Neuronal stem cell (in vitro differentiated cells): Measurements from ENCODE around the gene FBXO2.

Experiments used
- DNase-seq: peaks from one replicate; pipeline ENCODE4 v3.0.0-alpha.2; 2013; ENCODE audit warnings: low spot score
- H2AFZ ChIP-seq: one replicate; pipeline ENCODE4 v1.6.1; 2013; ENCODE audit warnings: mild to moderate bottlenecking, low read length, inconsistent platforms
- H2AK5ac ChIP-seq: 2 replicates; pipeline ENCODE4 v1.6.1; 2013; ENCODE audit warnings: low read depth, mild to moderate bottlenecking, inconsistent platforms, low read length, moderate library complexity, mixed read lengths
- H2BK120ac ChIP-seq: 2 replicates; pipeline ENCODE4 v1.6.1; 2013; ENCODE audit warnings: low read depth, mild to moderate bottlenecking, inconsistent platforms, low read length, moderate library complexity, mixed read lengths
- H2BK12ac ChIP-seq: one replicate; pipeline ENCODE4 v1.6.1; 2013; ENCODE audit warnings: low read length, inconsistent platforms
- H2BK15ac ChIP-seq: 2 replicates; pipeline ENCODE4 v1.6.1; 2013; ENCODE audit warnings: mild to moderate bottlenecking, low read length, inconsistent platforms, mixed read lengths
- H2BK5ac ChIP-seq: one replicate; pipeline ENCODE4 v1.6.1; 2013; ENCODE audit warnings: inconsistent platforms, mild to moderate bottlenecking, low read length, moderate library complexity
- H3K14ac ChIP-seq: one replicate; pipeline ENCODE4 v1.6.1; 2013; ENCODE audit warnings: low read length, inconsistent platforms
- H3K18ac ChIP-seq: 2 replicates; pipeline ENCODE4 v1.6.1; 2013; ENCODE audit warnings: low read length, inconsistent platforms
- H3K23ac ChIP-seq: 2 replicates; pipeline ENCODE4 v1.6.1; 2013; ENCODE audit warnings: low read depth, mild to moderate bottlenecking, mixed read lengths, low read length, inconsistent platforms; ENCODE audit not compliant: poor library complexity
- H3K27ac ChIP-seq: replicated peaks from 3 replicates; pipeline ENCODE4 v1.5.1; 2013; ENCODE audit warnings: low read length, inconsistent platforms
- H3K27me3 ChIP-seq, 3 experiments: 2 replicates each; pipeline ENCODE4 v1.6.1; 2013; ENCODE audit warnings: low read length in 3 of 3, mild to moderate bottlenecking in 2 of 3, inconsistent platforms in 1 of 3, low read depth in 1 of 3, mixed read lengths in 1 of 3, moderate library complexity in 1 of 3; ENCODE audit not compliant: control insufficient read depth in 3 of 3, insufficient read depth in 3 of 3
- H3K36me3 ChIP-seq, 2 donors: replicated peaks in 1 of 2; 2 replicates each; pipeline ENCODE4 v1.6.1; 2013; ENCODE audit warnings: low read length in 2 of 2; ENCODE audit not compliant: control insufficient read depth in 2 of 2, insufficient read depth in 2 of 2
- H3K4ac ChIP-seq: 2 replicates; pipeline ENCODE4 v1.6.1; 2013; ENCODE audit warnings: inconsistent platforms, mild to moderate bottlenecking, low read length, moderate library complexity
- H3K4me1 ChIP-seq, 2 donors: 1 replicate in 1 of 2; 2 replicates in 1 of 2; pipeline ENCODE4 v1.6.1; 2013; ENCODE audit warnings: low read length in 2 of 2, low read depth in 1 of 2; ENCODE audit not compliant: control insufficient read depth in 2 of 2, insufficient read depth in 1 of 2
- H3K4me2 ChIP-seq: one replicate; pipeline ENCODE4 v1.6.1; 2013; ENCODE audit warnings: mild to moderate bottlenecking, low read length, inconsistent platforms; ENCODE audit not compliant: insufficient read depth, poor library complexity, severe bottlenecking
- H3K4me3 ChIP-seq, 2 donors: 2 replicates each; pipeline ENCODE4 v1.5.1; 2013; ENCODE audit warnings: low read length in 2 of 2, mild to moderate bottlenecking in 2 of 2, inconsistent platforms in 1 of 2, moderate library complexity in 1 of 2
- H3K79me1 ChIP-seq: one replicate; pipeline ENCODE4 v1.6.1; 2013; ENCODE audit warnings: low read depth, mild to moderate bottlenecking, inconsistent platforms, low read length, moderate library complexity
- H3K9ac ChIP-seq: one replicate; pipeline ENCODE4 v1.6.1; 2013; ENCODE audit warnings: mild to moderate bottlenecking, low read depth, low read length, inconsistent platforms; ENCODE audit not compliant: poor library complexity
- H3K9me3 ChIP-seq, 2 donors: replicated peaks in 1 of 2; 2 replicates each; pipeline versions ENCODE3 to v1.6.1; 2013; ENCODE audit warnings: low read length in 2 of 2, mild to moderate bottlenecking in 2 of 2, inconsistent platforms in 1 of 2, low read depth in 1 of 2, mixed read lengths in 1 of 2, moderate library complexity in 1 of 2; ENCODE audit not compliant: control insufficient read depth in 2 of 2, insufficient read depth in 1 of 2
- H4K8ac ChIP-seq: one replicate; pipeline ENCODE4 v1.6.1; 2013; ENCODE audit warnings: low read depth, mild to moderate bottlenecking, inconsistent platforms, low read length, moderate library complexity
- H4K91ac ChIP-seq: one replicate; pipeline ENCODE4 v1.6.1; 2013; ENCODE audit warnings: low read length, low read depth, mild to moderate bottlenecking, inconsistent platforms; ENCODE audit not compliant: poor library complexity
- WGBS, 2 donors: extraction: QIAGEN DNeasy Blood & Tissue Kit; methylation state at CpG; one replicate each; pipeline ENCODE4 v1.1.7; 2013; ENCODE audit warnings: missing lambda C conversion rate in 2 of 2, mixed read lengths in 1 of 2; ENCODE audit not compliant: insufficient read length in 2 of 2, insufficient replicate concordance in 1 of 2; ENCODE audit errors: extremely low coverage in 2 of 2; 5-methylcytosine and 5-hydroxymethylcytosine counted together

FBXO2 gene

GRCh38 chr1:11676386-11677103 lies 22.3 kb upstream of the FBXO2 start:
- Histone ChIP-seq H3K9me3 (no peaks in the 10 kb centered on the region), H2AFZ (no peak overlapping the region), H3K18ac (peak overlapping the region; percentile 48), H3K27ac (no peak overlapping the region), H4K91ac (no peak overlapping the region), H3K27me3 (no peaks in the 10 kb centered on the region), H3K4me3 (peak overlapping the region in 1 of 2 donors; percentile 49), H2BK15ac (no peak overlapping the region), H3K36me3 (peaks cover 46 to 80% of the 10 kb centered on the region in 2 donors), H3K4ac (no peak overlapping the region), H2BK120ac (no peak overlapping the region), H2BK5ac (no peak overlapping the region), H2AK5ac (no peak overlapping the region), H2BK12ac (no peak overlapping the region), H3K4me2 (peak overlapping the region; percentile 11), H4K8ac (no peak overlapping the region), H3K4me1 (peaks cover under 1 to 2% of the 10 kb centered on the region in 2 donors), H3K79me1 (peaks cover 6% of the 10 kb centered on the region), H3K9ac (no peak overlapping the region), H3K14ac (no peak overlapping the region), H3K23ac (no peak overlapping the region)
- no peak for DNase-seq
- no CpG with 5 or more reads among the region's 10 CpGs for WGBS, 2 donors

DNA sequence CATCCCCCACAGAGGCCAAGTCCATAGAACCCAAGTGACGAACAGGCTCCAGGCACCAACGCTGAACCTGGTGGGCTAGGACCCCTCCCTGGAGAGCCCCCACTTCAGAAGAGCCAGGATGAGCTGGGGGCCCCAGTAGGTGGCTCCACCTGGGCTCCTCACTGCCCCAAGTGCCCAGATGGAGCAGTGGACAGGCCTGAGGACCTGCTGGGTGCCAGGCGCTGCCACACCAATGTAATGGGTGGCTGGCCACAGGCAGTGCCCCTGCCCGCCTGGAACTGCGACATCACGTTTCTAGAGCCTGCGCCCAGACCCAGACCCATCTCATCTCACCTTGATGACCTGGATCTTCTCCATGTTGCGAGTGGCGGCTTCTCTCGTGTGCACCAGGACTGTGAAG lies 21.1 kb upstream of the FBXO2 start:
- Histone ChIP-seq H2BK12ac (no peak overlapping the region), H3K4me2 (no peak overlapping the region), H2BK120ac (no peak overlapping the region), H3K27me3 (no peaks in the 10 kb centered on the region), H2AFZ (no peak overlapping the region), H3K36me3 (peaks cover 53 to 92% of the 10 kb centered on the region in 2 donors), H3K9me3 (no peaks in the 10 kb centered on the region), H3K9ac (no peak overlapping the region), H4K8ac (no peak overlapping the region), H3K79me1 (peaks cover under 1% of the 10 kb centered on the region), H2AK5ac (no peak overlapping the region), H2BK15ac (no peak overlapping the region), H2BK5ac (no peak overlapping the region), H3K23ac (no peak overlapping the region), H3K4me3 (no peak overlapping the region), H3K4ac (no peak overlapping the region), H4K91ac (no peak overlapping the region), H3K27ac (no peak overlapping the region), H3K4me1 (peaks cover 0 to 2% of the 10 kb centered on the region in 2 donors), H3K18ac (no peak overlapping the region), H3K14ac (no peak overlapping the region)
- no CpG with 5 or more reads among the region's 10 CpGs for WGBS, 2 donors
- no peak for DNase-seq

- peaks cover 55 to 91% of the 10 kb centered on the region in 2 donors for H3K36me3 ChIP-seq
- no peak overlapping the region for H3K9ac ChIP-seq
- H2AK5ac ChIP-seq = no peak overlapping the region
- H3K18ac ChIP-seq = no peak overlapping the region
- no peak for DNase-seq
- WGBS, 2 donors = no CpG with 5 or more reads among the region's 14 CpGs
- H3K79me1 ChIP-seq = peaks cover 2% of the 10 kb centered on the region
- H2BK5ac ChIP-seq = no peak overlapping the region
- H3K4me3 ChIP-seq = no peak overlapping the region
- H3K27ac ChIP-seq = no peak overlapping the region
- no peak overlapping the region for H2BK12ac ChIP-seq
- H2BK120ac ChIP-seq = no peak overlapping the region
- H2BK15ac ChIP-seq = no peak overlapping the region
- no peak overlapping the region for H4K91ac ChIP-seq
- no peaks in the 10 kb centered on the region for H3K27me3 ChIP-seq
- no peak overlapping the region for H3K14ac ChIP-seq
- no peak overlapping the region for H2AFZ ChIP-seq
- no peak overlapping the region for H3K4me2 ChIP-seq
- H3K9me3 ChIP-seq = no peaks in the 10 kb centered on the region
- H3K4ac ChIP-seq = no peak overlapping the region
- H3K23ac ChIP-seq = no peak overlapping the region
- no peaks in the 10 kb centered on the region for H3K4me1 ChIP-seq
- no peak overlapping the region for H4K8ac ChIP-seq
Measured at GRCh38 chr1:11674488-11674887, 20.3 kb upstream of the FBXO2 start.

GRCh38 chr1:11673089-11673769 lies 19.0 kb upstream of the FBXO2 start:
- H3K4ac ChIP-seq = no peak overlapping the region
- H3K79me1 ChIP-seq = peaks cover 2% of the 10 kb centered on the region
- no peaks in the 10 kb centered on the region for H3K27me3 ChIP-seq
- peaks cover 55 to 93% of the 10 kb centered on the region in 2 donors for H3K36me3 ChIP-seq
- WGBS, 2 donors = no CpG with 5 or more reads among the region's 14 CpGs
- H2AFZ ChIP-seq = no peak overlapping the region
- H4K8ac ChIP-seq = no peak overlapping the region
- no peak overlapping the region for H3K27ac ChIP-seq
- no peak overlapping the region for H2BK15ac ChIP-seq
- H3K9ac ChIP-seq = no peak overlapping the region
- no peak overlapping the region for H2AK5ac ChIP-seq
- H3K9me3 ChIP-seq = no peaks in the 10 kb centered on the region
- H2BK12ac ChIP-seq = no peak overlapping the region
- no peak overlapping the region for H4K91ac ChIP-seq
- H3K4me1 ChIP-seq = peaks cover 0 to 6% of the 10 kb centered on the region in 2 donors
- peak overlapping the region; percentile 3 for H3K23ac ChIP-seq
- H2BK5ac ChIP-seq = no peak overlapping the region
- H3K14ac ChIP-seq = no peak overlapping the region
- H2BK120ac ChIP-seq = no peak overlapping the region
- no peak overlapping the region for H3K4me2 ChIP-seq
- no peak for DNase-seq
- H3K4me3 ChIP-seq = peak overlapping the region in 1 of 2 donors; percentile 46
- H3K18ac ChIP-seq = no peak overlapping the region
